Mammary epithelial cell (primary cell): ENCODE data around the gene DNAH17.

Source experiments
- CTCF ChIP-seq, 2 donors: IDR thresholded peaks in 1 of 2; conservative IDR thresholded peaks in 1 of 2; 2 replicates each; pipeline ENCODE4 v1.5.1; 2011 to 2012; ENCODE audit warnings: inconsistent platforms in 2 of 2, low read length in 2 of 2, mild to moderate bottlenecking in 2 of 2, control low read depth in 1 of 2, low read depth in 1 of 2; ENCODE audit not compliant: insufficient read depth in 1 of 2; ENCODE audit errors: extremely low read depth in 1 of 2
- EZH2 ChIP-seq: IDR thresholded peaks from 2 replicates; pipeline ENCODE4 v1.6.1; 2012; ENCODE audit warnings: low read length, inconsistent platforms, borderline replicate concordance

GRCh38 chr17:78471635-78472034 is 105.6 kb downstream of the DNAH17 start:
- TF ChIP-seq CTCF (conservative IDR thresholded peaks at IDR 0.05 in 1 of 2, IDR thresholded peaks at IDR 0.05 in 1 of 2; ENCODE audit: extremely low read depth in 1 of 2, insufficient read depth in 1 of 2, low read depth in 1 of 2, low read length in 2 of 2) (no peak), EZH2 (no peak)
